HUDEP-2 (cell line): ENCODE data around the gene SCAP.
"Not testable (repeated sequence)": the region's sequence is repeated elsewhere in the genome, so short reads cannot be mapped to it uniquely, and the experiment has no call there.

ENCODE experiments used
- DNase-seq, 76 experiments: peaks; one replicate each; lab custom pipeline; 2025; ENCODE audit not compliant: unreplicated experiment in 76 of 76; lab: John Stamatoyannopoulos, UW

The SCAP gene

GRCh38 chr3:47475570-47476329 is at the start of gene SCAP:
TSS of gene SCAP (minus strand) at chr3:47475941. CDS start at chr3:47442993, 32,948 bp downstream.
- peak in 75 of 76 experiments; percentile 47 to 95 (median 91) for DNase-seq

GRCh38 chr3:47523310-47524073 is 47.8 kb upstream of the SCAP start:
- DNase-seq = no peak

- peak in 75 of 76 experiments; percentile 20 to 88 (median 71) for DNase-seq
These were observed 46.6 kb upstream of the SCAP start for GRCh38 chr3:47522082-47522987.

GRCh38 chr3:47520756-47521155 is 45.0 kb upstream of the SCAP start:
- DNase-seq = no peak

GRCh38 chr3:47517937-47518336 is 42.2 kb upstream of the SCAP start:
- DNase-seq = no peak

GRCh38 chr3:47515864-47516319 is 40.2 kb upstream of the SCAP start:
- DNase-seq = no peak

- no peak for DNase-seq
These were observed 39.4 kb upstream of the SCAP start for GRCh38 chr3:47515100-47515499.

GRCh38 chr3:47513125-47513929 is 37.6 kb upstream of the SCAP start, which contains the start of gene ELP6:
TSS of gene ELP6 (minus strand) at chr3:47513712. CDS start at chr3:47513590, 122 bp downstream.
- DNase-seq = peak; percentile 39 to 99 (median 94)

GRCh38 chr3:47512416-47513124 is 36.8 kb upstream of the SCAP start:
- DNase-seq = peak in 16 of 76 experiments; percentile 4 to 52 (median 19)

- DNase-seq = not testable (repeated sequence)
These were observed 29.5 kb upstream of the SCAP start for GRCh38 chr3:47505267-47505666.

GRCh38 chr3:47504113-47504512 is 28.4 kb upstream of the SCAP start:
- DNase-seq = no peak

- peak in 26 of 76 experiments; percentile 1 to 53 (median 20) for DNase-seq
These were observed 27.3 kb upstream of the SCAP start for GRCh38 chr3:47503033-47503432.

GRCh38 chr3:47496892-47497291 is 21.2 kb upstream of the SCAP start:
- no peak for DNase-seq

- no peak for DNase-seq
These were observed 20.1 kb upstream of the SCAP start for GRCh38 chr3:47495886-47496285.

- DNase-seq = no peak
These were observed 19.4 kb upstream of the SCAP start for GRCh38 chr3:47495111-47495510.

- DNase-seq = no peak
These were observed 16.0 kb upstream of the SCAP start for GRCh38 chr3:47491777-47492176.

GRCh38 chr3:47491186-47491585 is 15.4 kb upstream of the SCAP start:
- no peak for DNase-seq

GRCh38 chr3:47487265-47487664 is 11.5 kb upstream of the SCAP start:
- DNase-seq = no peak

GRCh38 chr3:47485812-47486211 is 10.1 kb upstream of the SCAP start:
- DNase-seq = no peak
